HCT116 (cell line): ENCODE results near the gene DICER1. TPM values are rescaled to one million over a fixed set of nuclear protein-coding genes. Genes with fewer than 3 reads are reported as not detected.

Source experiments
- ATAC-seq: fragments of 200-7000 bp; cut with Tn5 transposase; 2 replicates; pipeline ENCODE4 v1.9.1; 2020; ENCODE audit warnings: mild to moderate bottlenecking, moderate library complexity
- BruUV-seq: library from RNA; stranded (reverse); fragments of 400-500 nt; replicated peaks from 2 replicates; lab custom pipeline; 2021; lab: Mats Ljungman, UMichigan
- CTCF ChIA-PET: fragments of 300-600 bp; sonication (Branson Sonifier 250); formaldehyde crosslinking; loops from one replicate; lab custom pipeline; 2021; ENCODE audit warnings: antibody characterized with exemption; lab: Charles Lee
- POLR2A ChIA-PET: fragments of 300-600, 350-600 bp; sonication (Branson Sonifier 250); formaldehyde crosslinking; loops from one replicate; lab custom pipeline; 2021; ENCODE audit warnings: antibody characterized with exemption; lab: Charles Lee
- RAD21 ChIA-PET, 2 experiments: fragments of 300-600 bp; sonication (Branson Sonifier 250); formaldehyde crosslinking; loops; one replicate each; lab custom pipeline; 2023; ENCODE audit warnings: low total read pairs in 2 of 2; ENCODE audit not compliant: uncharacterized antibody in 2 of 2, unreplicated experiment in 2 of 2, low non-redundant PET in 1 of 2; lab: Charles Lee
- DNase-seq: peaks from one replicate; pipeline ENCODE4 v3.0.0-alpha.2; 2010; ENCODE audit warnings: low read depth, low spot score
- H2AFZ ChIP-seq: fragments of 200-600 bp; shearing (Covaris generic), sonication (generic); 2 replicates; pipeline ENCODE4 v1.6.1; 2017; ENCODE audit warnings: low read depth, mixed run types, mixed read lengths, antibody characterized with exemption, low read length; ENCODE audit not compliant: poor library complexity, severe bottlenecking
- H3K27ac ChIP-seq: 2 replicates; pipeline ENCODE4 v1.5.1; 2012; ENCODE audit warnings: low read depth, low read length
- H3K27me3 ChIP-seq: fragments of 200-600 bp; sonication (generic); 2 replicates; pipeline ENCODE4 v1.6.1; 2016; ENCODE audit warnings: mixed run types, low read length, mixed read lengths; ENCODE audit not compliant: insufficient read depth
- H3K36me3 ChIP-seq, 2 experiments: fragments of 200-500 bp in 1 of 2; fragments of 200-600 bp in 1 of 2; sonication (Bioruptor generic) in 1 of 2; sonication (generic) in 1 of 2; 2 replicates each; pipeline versions ENCODE4 v1.5.1 to v1.6.1; 2014 to 2016; ENCODE audit warnings: low read length in 2 of 2, inconsistent platforms in 1 of 2, mixed read lengths in 1 of 2, mixed run types in 1 of 2; ENCODE audit not compliant: insufficient read depth in 2 of 2, control insufficient read depth in 1 of 2
- H3K4me1 ChIP-seq, 2 experiments: fragments of 200-600 bp in 1 of 2; sonication (generic) in 1 of 2; 2 replicates each; pipeline versions ENCODE4 v1.5.1 to v1.6.1; 2012 to 2017; ENCODE audit warnings: low read length in 2 of 2, inconsistent platforms in 1 of 2, mild to moderate bottlenecking in 1 of 2, mixed read lengths in 1 of 2, mixed run types in 1 of 2, moderate library complexity in 1 of 2; ENCODE audit not compliant: insufficient read depth in 2 of 2, control insufficient read depth in 1 of 2
- H3K4me2 ChIP-seq: fragments of 200-600 bp; sonication (generic); 2 replicates; pipeline ENCODE4 v1.6.1; 2017; ENCODE audit warnings: mixed run types, low read length, mixed read lengths
- H3K4me3 ChIP-seq, 2 experiments: fragments of 200-600 bp in 1 of 2; sonication (generic) in 1 of 2; replicated peaks in 1 of 2; 2 replicates each; pipeline ENCODE4 v1.5.1; 2011 to 2016; ENCODE audit warnings: low read length in 2 of 2, control low read depth in 1 of 2, low read depth in 1 of 2, mild to moderate bottlenecking in 1 of 2, mixed read lengths in 1 of 2, mixed run types in 1 of 2
- H3K79me2 ChIP-seq: fragments of 200-600 bp; sonication (generic); 2 replicates; pipeline ENCODE4 v1.6.1; 2017; ENCODE audit warnings: mild to moderate bottlenecking, mixed run types, low read length, moderate library complexity, mixed read lengths; ENCODE audit not compliant: insufficient read depth
- H3K9ac ChIP-seq: fragments of 200-600 bp; sonication (generic); 2 replicates; pipeline ENCODE4 v1.6.1; 2016; ENCODE audit warnings: low read length, mixed read lengths
- H3K9me2 ChIP-seq: fragments of 200-600 bp; sonication (generic), shearing (Covaris generic); 2 replicates; pipeline ENCODE4 v1.6.1; 2017; ENCODE audit warnings: mixed run types, mild to moderate bottlenecking, moderate library complexity; ENCODE audit not compliant: insufficient read depth
- H3K9me3 ChIP-seq, 2 experiments: fragments of 200-500 bp in 1 of 2; fragments of 200-600 bp in 1 of 2; sonication (Bioruptor generic) in 1 of 2; sonication (generic) in 1 of 2; 2 replicates each; pipeline ENCODE4 v1.6.1; 2014 to 2017; ENCODE audit warnings: low read length in 2 of 2, mixed read lengths in 2 of 2, inconsistent platforms in 1 of 2, low read depth in 1 of 2, mild to moderate bottlenecking in 1 of 2, mixed run types in 1 of 2, moderate library complexity in 1 of 2; ENCODE audit not compliant: control insufficient read depth in 1 of 2, insufficient read depth in 1 of 2
- H4K20me1 ChIP-seq: fragments of 200-600 bp; sonication (generic), shearing (Covaris generic); 2 replicates; pipeline ENCODE4 v1.6.1; 2017; ENCODE audit warnings: mixed run types, mild to moderate bottlenecking, moderate library complexity; ENCODE audit not compliant: insufficient read depth
- ATF3 ChIP-seq: IDR thresholded peaks from 2 replicates; pipeline ENCODE4 v1.6.1; 2012
- CTCF ChIP-seq, 3 experiments: fragments of 200-600 bp in 1 of 3; sonication (generic) in 1 of 3; IDR thresholded peaks in 2 of 3; conservative IDR thresholded peaks in 1 of 3; 2 replicates each; pipeline ENCODE4 v1.5.1; 2012 to 2017; ENCODE audit warnings: low read depth in 2 of 3, low read length in 2 of 3, antibody characterized with exemption in 1 of 3, borderline replicate concordance in 1 of 3, control low read depth in 1 of 3, mild to moderate bottlenecking in 1 of 3, mixed read lengths in 1 of 3, mixed run types in 1 of 3, moderate library complexity in 1 of 3; ENCODE audit not compliant: insufficient read depth in 1 of 3
- FOSL1 ChIP-seq: IDR thresholded peaks from 2 replicates; pipeline ENCODE4 v1.6.1; 2012; ENCODE audit warnings: low read depth
- REST ChIP-seq: IDR thresholded peaks from 2 replicates; pipeline ENCODE4 v1.6.1; 2012; ENCODE audit warnings: low read depth
- SP1 ChIP-seq: IDR thresholded peaks from 2 replicates; pipeline ENCODE4 v1.6.1; 2012; ENCODE audit warnings: low read depth
- TCF7L2 ChIP-seq: IDR thresholded peaks from 2 replicates; pipeline ENCODE4 v1.7.0; 2011; ENCODE audit warnings: borderline replicate concordance, inconsistent platforms; ENCODE audit not compliant: insufficient read depth, insufficient read length; ENCODE audit errors: extremely low read depth
- ZFX ChIP-seq: fragments of 450-650 bp; IDR thresholded peaks from 2 replicates; pipeline ENCODE4 v1.6.1; 2017
- ZNF274 ChIP-seq: fragments of 200-500 bp; sonication (Bioruptor generic); IDR thresholded peaks from 2 replicates; pipeline ENCODE4 v1.6.1; 2014; ENCODE audit warnings: mild to moderate bottlenecking, low read depth, low read length, inconsistent platforms
- intact Hi-C: fragments of 100-400 bp; cut with micrococcal nuclease; formaldehyde crosslinking; loops from 2 replicates; pipeline ENCODE4 v1.10.0; 2022
- total RNA-seq: library from RNA; stranded (reverse); gene quantifications from one replicate; pipeline ENCODE4 v1.2.1, GENCODE V29; 2021; ENCODE audit not compliant: unreplicated experiment

Gene DICER1
- total RNA-seq, 1 experiment from 2014 or later, result 38.6 TPM

- Histone ChIP-seq H3K4me1 (no peaks in the 10 kb centered on the region), H3K4me2 (no peak overlapping the region), H2AFZ (no peak overlapping the region), H3K4me3 (no peak overlapping the region), H3K79me2 (no peaks in the 10 kb centered on the region), H3K36me3 (no peaks in the 10 kb centered on the region), H3K27me3 (no peaks in the 10 kb centered on the region), H3K27ac (no peak overlapping the region), H3K9ac (no peak overlapping the region), H3K9me2 (no peaks in the 10 kb centered on the region), H4K20me1 (no peaks in the 10 kb centered on the region), H3K9me3 (no peaks in the 10 kb centered on the region)
- intact Hi-C loops, result no loop called here
- ChIA-PET CTCF (no interaction called here), RAD21 (no interaction called here), POLR2A (no interaction called here)
- no peak for DNase-seq
- ATAC-seq, result no peak
- no TSS peak for BruUV-seq
- TF ChIP-seq CTCF (IDR thresholded peaks at IDR 0.05 in 2 of 3, conservative IDR thresholded peaks at IDR 0.05 in 1 of 3; ENCODE audit: borderline replicate concordance in 1 of 3, insufficient read depth in 1 of 3, low read depth in 2 of 3, low read length in 2 of 3) (no peak), TCF7L2 (no peak), REST (no peak), ZNF274 (no peak), SP1 (no peak), ZFX (no peak), ATF3 (no peak), FOSL1 (no peak)
Observed at GRCh38 chr14:95183082-95183481, 25.8 kb upstream of the DICER1 start.
